HepG2 (cell line): ENCODE results near the gene NAV2. TPM values are rescaled to one million over a fixed set of nuclear protein-coding genes. Genes with fewer than 3 reads are reported as not detected.
A peak's percentile ranks its signal among the peaks of the same experiment; 100 is the strongest.

Source experiments
- ADNP ChIP-seq: sonication (generic); formaldehyde crosslinking; IDR thresholded peaks from 2 replicates; pipeline ENCODE4 v1.4.0; 2020; ENCODE audit warnings: missing genetic modification reagents
- CENPT ChIP-seq: sonication (generic); formaldehyde crosslinking; IDR thresholded peaks from 2 replicates; pipeline ENCODE4 v1.8.0; 2022; ENCODE audit warnings: low read depth, mild to moderate bottlenecking, moderate library complexity, missing genetic modification reagents
- DPF2 ChIP-seq: sonication (generic); formaldehyde crosslinking; IDR thresholded peaks from 2 replicates; pipeline ENCODE4 v1.4.0; 2020; ENCODE audit warnings: mild to moderate bottlenecking, low read depth, missing genetic modification reagents, borderline replicate concordance
- DR1 ChIP-seq: sonication (generic); formaldehyde crosslinking; IDR thresholded peaks from 2 replicates; pipeline ENCODE4 v1.8.0; 2021; ENCODE audit warnings: mild to moderate bottlenecking, missing genetic modification reagents, inconsistent platforms
- GABPB1 ChIP-seq: IDR thresholded peaks from 2 replicates; pipeline ENCODE4 v1.6.1; 2016; ENCODE audit warnings: mild to moderate bottlenecking, missing genetic modification reagents, moderate library complexity, missing compliant biosample characterization
- GFI1 ChIP-seq: sonication (generic); formaldehyde crosslinking; IDR thresholded peaks from 2 replicates; pipeline ENCODE4 v1.5.0; 2020; ENCODE audit warnings: missing genetic modification reagents, mild to moderate bottlenecking, borderline replicate concordance
- MAFF ChIP-seq: IDR thresholded peaks from 2 replicates; pipeline ENCODE4 v1.6.1; 2011; ENCODE audit warnings: low read depth, low read length, improper control_type of control experiment
- ONECUT2 ChIP-seq: sonication (generic); formaldehyde crosslinking; IDR thresholded peaks from 2 replicates; pipeline ENCODE4 v1.4.0; 2020; ENCODE audit warnings: missing genetic modification reagents
- SIX4 ChIP-seq: sonication (generic); formaldehyde crosslinking; IDR thresholded peaks from 2 replicates; pipeline ENCODE4 v1.4.0; 2020; ENCODE audit warnings: missing genetic modification reagents
- SKIL ChIP-seq: sonication (generic); formaldehyde crosslinking; IDR thresholded peaks from 2 replicates; pipeline ENCODE4 v1.8.0; 2022; ENCODE audit warnings: missing genetic modification reagents, mild to moderate bottlenecking, moderate library complexity, borderline replicate concordance
- TCF7 ChIP-seq: sonication (generic); IDR thresholded peaks from 2 replicates; pipeline ENCODE4 v1.6.1; 2016; ENCODE audit warnings: antibody characterized with exemption, low read depth
- ZNF264 ChIP-seq: sonication (generic); formaldehyde crosslinking; IDR thresholded peaks from 2 replicates; pipeline ENCODE4 v1.4.0; 2020; ENCODE audit warnings: missing genetic modification reagents
- ZNF326 ChIP-seq: sonication (generic); formaldehyde crosslinking; IDR thresholded peaks from 2 replicates; pipeline ENCODE4 v1.4.0; 2020; ENCODE audit warnings: missing genetic modification reagents, borderline replicate concordance
- ZNF329 ChIP-seq: sonication (generic); formaldehyde crosslinking; IDR thresholded peaks from 2 replicates; pipeline ENCODE4 v1.9.0; 2021; ENCODE audit warnings: low read depth, mild to moderate bottlenecking, missing genetic modification reagents
- ZNF335 ChIP-seq: sonication (generic); formaldehyde crosslinking; IDR thresholded peaks from 2 replicates; pipeline ENCODE4 v1.4.0; 2020; ENCODE audit warnings: missing genetic modification reagents
- ZNF550 ChIP-seq: sonication (generic); formaldehyde crosslinking; IDR thresholded peaks from 2 replicates; pipeline ENCODE4 v1.4.0; 2020; ENCODE audit warnings: mild to moderate bottlenecking, missing genetic modification reagents, borderline replicate concordance
- ZNF563 ChIP-seq: sonication (generic); formaldehyde crosslinking; IDR thresholded peaks from 2 replicates; pipeline ENCODE4 v1.8.0; 2022; ENCODE audit warnings: mild to moderate bottlenecking, moderate library complexity, missing genetic modification reagents
- polyA plus RNA-seq, 8 experiments: library from polyadenylated mRNA; depleted of rRNA in 3 of 8; stranded (reverse) in 7 of 8; unstranded in 1 of 8; fragments of >200 nt; fragmentation: Illumina TruSeq in 4 of 8; extraction: Trizol in 4 of 8; gene quantifications; 2 replicates each; pipeline versions ENCODE4 v1.2.1 to v1.2.3, GENCODE V29; 2011 to 2016; ENCODE audit warnings: low read depth in 4 of 8, missing spikeins in 1 of 8, mixed read lengths in 1 of 8; ENCODE audit not compliant: insufficient read depth in 1 of 8
- total RNA-seq, 5 experiments: library from RNA; depleted of rRNA; stranded (reverse); fragments of >200 nt; fragmentation: Illumina TruSeq; extraction: Trizol; gene quantifications; 2 replicates each; pipeline ENCODE4 v1.2.3, GENCODE V29; 2016; ENCODE audit warnings: low read depth in 1 of 5
- TF ChIP-seq, protein P1 (sequence below): sonication (generic); formaldehyde crosslinking; IDR thresholded peaks from 2 replicates; pipeline ENCODE4 v1.4.0; 2020; ENCODE audit warnings: missing genetic modification reagents
- TF ChIP-seq, protein P2 (sequence below): fragments of 450-650 bp; IDR thresholded peaks from 2 replicates; pipeline ENCODE4 v1.6.1; 2017
- TF ChIP-seq, protein P3 (sequence below): sonication (generic); formaldehyde crosslinking; IDR thresholded peaks from 2 replicates; pipeline ENCODE4 v1.5.0; 2020; ENCODE audit warnings: mild to moderate bottlenecking, missing genetic modification reagents
- TF ChIP-seq, protein P4 (sequence below): sonication (generic); formaldehyde crosslinking; IDR thresholded peaks from 2 replicates; pipeline ENCODE4 v1.8.1; 2022; ENCODE audit warnings: mild to moderate bottlenecking, missing genetic modification reagents

NAV2 gene
- total and polyA plus RNA-seq, 2 of the 13 experiments (the other 11 are each of a cell fraction or from before 2014, with no cell fraction given) = 9.3 to 34.6 TPM

DNA sequence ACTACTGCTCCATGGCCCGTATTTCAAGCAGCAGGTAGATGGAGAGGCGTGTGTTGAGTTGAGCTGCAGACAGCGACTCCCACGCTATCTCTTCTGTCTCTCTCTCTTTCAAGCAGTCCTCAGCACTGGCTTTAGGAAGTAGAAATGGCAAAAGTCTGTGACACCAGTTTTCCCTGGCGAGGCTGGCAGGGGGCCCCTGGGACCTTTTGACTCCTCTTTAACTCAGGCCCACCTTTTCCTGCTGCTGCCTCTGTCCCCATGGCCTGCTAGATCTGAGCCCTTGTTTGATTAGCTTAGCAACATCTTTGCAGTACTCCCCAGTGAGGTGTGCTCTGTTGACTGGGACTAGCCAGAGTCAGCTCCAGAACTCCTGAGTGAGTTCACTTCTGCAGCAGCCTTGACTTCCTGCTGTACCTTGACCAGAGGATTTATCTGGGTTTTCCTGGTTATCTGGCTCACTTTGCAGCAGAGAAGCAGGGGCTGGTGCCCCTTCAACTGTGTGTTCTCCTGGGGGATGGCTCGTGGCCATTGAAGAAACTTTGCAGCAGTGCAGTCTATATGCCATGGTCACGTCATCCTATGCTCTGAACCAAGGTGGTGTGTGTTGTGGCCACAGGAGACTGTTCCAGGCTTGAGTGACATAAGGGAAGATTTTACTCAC, 263.8 kb downstream of the NAV2 start (continued):
- TF ChIP-seq ZNF326 (CRISPR knock-in tag) (no peak), DR1 (CRISPR knock-in tag) (no peak), MAFF (no peak), ZNF264 (CRISPR knock-in tag) (peak; percentile 88), SKIL (CRISPR knock-in tag) (no peak), ZNF329 (CRISPR knock-in tag) (no peak), GABPB1 (CRISPR knock-in tag) (peak; percentile 59), ZNF563 (no peak), ZNF335 (no peak), GFI1 (CRISPR knock-in tag) (no peak), CENPT (no peak), ADNP (no peak), ONECUT2 (peak; percentile 76), TCF7 (no peak), DPF2 (0 out of 2 replicates have a peak, but pooled peaks have one; percentile 42), SIX4 (CRISPR knock-in tag) (no peak), ZNF550 (CRISPR knock-in tag) (no peak)
- TF ChIP-seq, protein P1, sequence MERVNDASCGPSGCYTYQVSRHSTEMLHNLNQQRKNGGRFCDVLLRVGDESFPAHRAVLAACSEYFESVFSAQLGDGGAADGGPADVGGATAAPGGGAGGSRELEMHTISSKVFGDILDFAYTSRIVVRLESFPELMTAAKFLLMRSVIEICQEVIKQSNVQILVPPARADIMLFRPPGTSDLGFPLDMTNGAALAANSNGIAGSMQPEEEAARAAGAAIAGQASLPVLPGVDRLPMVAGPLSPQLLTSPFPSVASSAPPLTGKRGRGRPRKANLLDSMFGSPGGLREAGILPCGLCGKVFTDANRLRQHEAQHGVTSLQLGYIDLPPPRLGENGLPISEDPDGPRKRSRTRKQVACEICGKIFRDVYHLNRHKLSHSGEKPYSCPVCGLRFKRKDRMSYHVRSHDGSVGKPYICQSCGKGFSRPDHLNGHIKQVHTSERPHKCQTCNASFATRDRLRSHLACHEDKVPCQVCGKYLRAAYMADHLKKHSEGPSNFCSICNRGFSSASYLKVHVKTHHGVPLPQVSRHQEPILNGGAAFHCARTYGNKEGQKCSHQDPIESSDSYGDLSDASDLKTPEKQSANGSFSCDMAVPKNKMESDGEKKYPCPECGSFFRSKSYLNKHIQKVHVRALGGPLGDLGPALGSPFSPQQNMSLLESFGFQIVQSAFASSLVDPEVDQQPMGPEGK (CRISPR knock-in tag) = no peak
- TF ChIP-seq, protein P2, sequence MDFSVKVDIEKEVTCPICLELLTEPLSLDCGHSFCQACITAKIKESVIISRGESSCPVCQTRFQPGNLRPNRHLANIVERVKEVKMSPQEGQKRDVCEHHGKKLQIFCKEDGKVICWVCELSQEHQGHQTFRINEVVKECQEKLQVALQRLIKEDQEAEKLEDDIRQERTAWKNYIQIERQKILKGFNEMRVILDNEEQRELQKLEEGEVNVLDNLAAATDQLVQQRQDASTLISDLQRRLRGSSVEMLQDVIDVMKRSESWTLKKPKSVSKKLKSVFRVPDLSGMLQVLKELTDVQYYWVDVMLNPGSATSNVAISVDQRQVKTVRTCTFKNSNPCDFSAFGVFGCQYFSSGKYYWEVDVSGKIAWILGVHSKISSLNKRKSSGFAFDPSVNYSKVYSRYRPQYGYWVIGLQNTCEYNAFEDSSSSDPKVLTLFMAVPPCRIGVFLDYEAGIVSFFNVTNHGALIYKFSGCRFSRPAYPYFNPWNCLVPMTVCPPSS = no peak
- TF ChIP-seq, protein P3, sequence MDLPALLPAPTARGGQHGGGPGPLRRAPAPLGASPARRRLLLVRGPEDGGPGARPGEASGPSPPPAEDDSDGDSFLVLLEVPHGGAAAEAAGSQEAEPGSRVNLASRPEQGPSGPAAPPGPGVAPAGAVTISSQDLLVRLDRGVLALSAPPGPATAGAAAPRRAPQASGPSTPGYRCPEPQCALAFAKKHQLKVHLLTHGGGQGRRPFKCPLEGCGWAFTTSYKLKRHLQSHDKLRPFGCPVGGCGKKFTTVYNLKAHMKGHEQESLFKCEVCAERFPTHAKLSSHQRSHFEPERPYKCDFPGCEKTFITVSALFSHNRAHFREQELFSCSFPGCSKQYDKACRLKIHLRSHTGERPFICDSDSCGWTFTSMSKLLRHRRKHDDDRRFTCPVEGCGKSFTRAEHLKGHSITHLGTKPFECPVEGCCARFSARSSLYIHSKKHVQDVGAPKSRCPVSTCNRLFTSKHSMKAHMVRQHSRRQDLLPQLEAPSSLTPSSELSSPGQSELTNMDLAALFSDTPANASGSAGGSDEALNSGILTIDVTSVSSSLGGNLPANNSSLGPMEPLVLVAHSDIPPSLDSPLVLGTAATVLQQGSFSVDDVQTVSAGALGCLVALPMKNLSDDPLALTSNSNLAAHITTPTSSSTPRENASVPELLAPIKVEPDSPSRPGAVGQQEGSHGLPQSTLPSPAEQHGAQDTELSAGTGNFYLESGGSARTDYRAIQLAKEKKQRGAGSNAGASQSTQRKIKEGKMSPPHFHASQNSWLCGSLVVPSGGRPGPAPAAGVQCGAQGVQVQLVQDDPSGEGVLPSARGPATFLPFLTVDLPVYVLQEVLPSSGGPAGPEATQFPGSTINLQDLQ (CRISPR knock-in tag) = no peak
- TF ChIP-seq, protein P4, sequence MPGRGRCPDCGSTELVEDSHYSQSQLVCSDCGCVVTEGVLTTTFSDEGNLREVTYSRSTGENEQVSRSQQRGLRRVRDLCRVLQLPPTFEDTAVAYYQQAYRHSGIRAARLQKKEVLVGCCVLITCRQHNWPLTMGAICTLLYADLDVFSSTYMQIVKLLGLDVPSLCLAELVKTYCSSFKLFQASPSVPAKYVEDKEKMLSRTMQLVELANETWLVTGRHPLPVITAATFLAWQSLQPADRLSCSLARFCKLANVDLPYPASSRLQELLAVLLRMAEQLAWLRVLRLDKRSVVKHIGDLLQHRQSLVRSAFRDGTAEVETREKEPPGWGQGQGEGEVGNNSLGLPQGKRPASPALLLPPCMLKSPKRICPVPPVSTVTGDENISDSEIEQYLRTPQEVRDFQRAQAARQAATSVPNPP = no peak
